Mesenchymal stem cell (in vitro differentiated cells and primary cell): ENCODE results near the gene STX1A.
"Not testable (repeated sequence)": the region's sequence is repeated elsewhere in the genome, so short reads cannot be mapped to it uniquely, and the experiment has no call there.

ENCODE experiments used
- DNase-seq: peaks from one replicate; pipeline ENCODE4 v3.0.0-alpha.2; 2013
- H2AFZ ChIP-seq: one replicate; pipeline ENCODE4 v1.6.1; 2013; ENCODE audit warnings: low read depth, mild to moderate bottlenecking, control low read depth, inconsistent platforms, low read length, moderate library complexity
- H2AK5ac ChIP-seq: 2 replicates; pipeline ENCODE4 v1.6.1; 2013; ENCODE audit warnings: low read length, moderate library complexity, mild to moderate bottlenecking, inconsistent platforms; ENCODE audit not compliant: severe bottlenecking
- H2BK120ac ChIP-seq: one replicate; pipeline ENCODE4 v1.6.1; 2013; ENCODE audit warnings: low read depth, mild to moderate bottlenecking, inconsistent platforms, low read length, moderate library complexity
- H2BK12ac ChIP-seq, 2 experiments: one replicate each; pipeline ENCODE4 v1.6.1; 2013; ENCODE audit warnings: inconsistent platforms in 2 of 2, low read length in 2 of 2, mild to moderate bottlenecking in 2 of 2, moderate library complexity in 2 of 2, control low read depth in 1 of 2
- H2BK15ac ChIP-seq: one replicate; pipeline ENCODE4 v1.6.1; 2013; ENCODE audit warnings: mild to moderate bottlenecking, low read depth, inconsistent platforms; ENCODE audit not compliant: poor library complexity, severe bottlenecking
- H2BK5ac ChIP-seq: 2 replicates; pipeline ENCODE4 v1.6.1; 2013; ENCODE audit warnings: low read depth, mild to moderate bottlenecking, low read length, control low read depth, inconsistent platforms; ENCODE audit not compliant: poor library complexity, severe bottlenecking
- H3K14ac ChIP-seq, 2 experiments: one replicate each; pipeline ENCODE4 v1.6.1; 2013; ENCODE audit warnings: inconsistent platforms in 2 of 2, low read length in 2 of 2, control low read depth in 1 of 2, mild to moderate bottlenecking in 1 of 2, moderate library complexity in 1 of 2
- H3K18ac ChIP-seq, 2 experiments: one replicate each; pipeline ENCODE4 v1.6.1; 2013; ENCODE audit warnings: inconsistent platforms in 2 of 2, low read length in 2 of 2, control low read depth in 1 of 2, low read depth in 1 of 2, mild to moderate bottlenecking in 1 of 2
- H3K23ac ChIP-seq, 2 experiments: one replicate each; pipeline ENCODE4 v1.6.1; 2013; ENCODE audit warnings: inconsistent platforms in 2 of 2, low read length in 2 of 2, mild to moderate bottlenecking in 2 of 2, moderate library complexity in 2 of 2, control low read depth in 1 of 2
- H3K27ac ChIP-seq: 2 replicates; pipeline ENCODE4 v1.5.1; 2013; ENCODE audit warnings: mild to moderate bottlenecking, moderate library complexity, low read length, control low read depth, inconsistent platforms; ENCODE audit not compliant: poor library complexity, severe bottlenecking
- H3K27me3 ChIP-seq, 2 experiments: 2 replicates each; pipeline versions ENCODE4 v1.6.1 to v1.7.0; 2013; ENCODE audit warnings: low read length in 2 of 2, mild to moderate bottlenecking in 2 of 2, moderate library complexity in 2 of 2, control low read depth in 1 of 2, inconsistent platforms in 1 of 2; ENCODE audit not compliant: control insufficient read depth in 1 of 2, insufficient read depth in 1 of 2
- H3K36me3 ChIP-seq, 2 experiments: 2 replicates each; pipeline versions ENCODE4 v1.6.1 to v1.7.0; 2013; ENCODE audit warnings: low read length in 2 of 2, control low read depth in 1 of 2, inconsistent platforms in 1 of 2, low read depth in 1 of 2, mild to moderate bottlenecking in 1 of 2; ENCODE audit not compliant: insufficient read depth in 2 of 2, control insufficient read depth in 1 of 2
- H3K4ac ChIP-seq, 2 experiments: one replicate each; pipeline ENCODE4 v1.6.1; 2013; ENCODE audit warnings: inconsistent platforms in 2 of 2, low read length in 2 of 2, mild to moderate bottlenecking in 2 of 2, moderate library complexity in 2 of 2, control low read depth in 1 of 2, low read depth in 1 of 2
- H3K4me1 ChIP-seq: 2 replicates; pipeline ENCODE4 v1.6.1; 2013; ENCODE audit warnings: low read depth, low read length, control low read depth; ENCODE audit not compliant: control insufficient read depth, insufficient read depth
- H3K4me2 ChIP-seq: 2 replicates; pipeline ENCODE4 v1.6.1; 2013; ENCODE audit warnings: low read length, mild to moderate bottlenecking, inconsistent platforms; ENCODE audit not compliant: poor library complexity, severe bottlenecking
- H3K4me3 ChIP-seq, 2 experiments: 2 replicates each; pipeline versions ENCODE4 v1.5.1 to v1.7.0; 2013; ENCODE audit warnings: low read length in 2 of 2, mild to moderate bottlenecking in 2 of 2, control low read depth in 1 of 2, low read depth in 1 of 2; ENCODE audit not compliant: insufficient read depth in 1 of 2
- H3K79me1 ChIP-seq: replicated peaks from 2 replicates; pipeline ENCODE4 v1.6.1; 2013; ENCODE audit warnings: mild to moderate bottlenecking, control low read depth, low read length, inconsistent platforms; ENCODE audit not compliant: poor library complexity, severe bottlenecking
- H3K9ac ChIP-seq: 2 replicates; pipeline ENCODE4 v1.7.0; 2013; ENCODE audit warnings: mild to moderate bottlenecking, low read length, moderate library complexity
- H3K9me3 ChIP-seq: 2 replicates; pipeline ENCODE4 v1.7.0; 2013; ENCODE audit warnings: mild to moderate bottlenecking, low read length; ENCODE audit not compliant: control insufficient read depth
- H4K8ac ChIP-seq: one replicate; pipeline ENCODE4 v1.6.1; 2013; ENCODE audit warnings: inconsistent platforms, mild to moderate bottlenecking, low read length, moderate library complexity
- H4K91ac ChIP-seq: one replicate; pipeline ENCODE4 v1.6.1; 2013; ENCODE audit warnings: mild to moderate bottlenecking, low read length, inconsistent platforms
- WGBS: methylation state at CpG from one replicate; pipeline ENCODE4 v1.1.7; 2013; ENCODE audit warnings: mixed read lengths; 5-methylcytosine and 5-hydroxymethylcytosine counted together

The STX1A gene

DNA sequence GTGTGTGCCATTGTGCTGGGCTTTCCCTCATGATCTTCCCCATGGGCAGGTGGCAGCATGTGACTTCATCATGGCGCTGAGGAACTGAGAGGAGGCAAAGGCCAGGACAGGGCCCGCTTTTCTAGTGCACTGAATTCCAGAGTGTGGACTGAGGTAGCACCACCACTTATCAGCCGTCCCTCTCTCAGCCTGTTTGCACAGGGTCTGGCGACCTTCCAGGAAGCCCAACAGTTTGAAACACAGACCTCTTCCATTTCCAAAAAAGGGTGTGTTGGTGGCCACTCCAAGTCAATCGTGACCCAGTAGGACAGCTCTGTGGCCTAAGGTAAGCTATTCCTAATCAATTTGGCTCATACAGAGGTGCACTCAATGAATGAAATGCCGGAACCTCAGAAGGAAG lies 40.6 kb downstream of the STX1A start:
- H3K18ac ChIP-seq = no peak overlapping the region
- peaks cover 19 to 26% of the 10 kb centered on the region in 2 experiments for H3K36me3 ChIP-seq
- no peak overlapping the region for H3K14ac ChIP-seq
- H2BK15ac ChIP-seq = no peak overlapping the region
- no peak overlapping the region for H3K23ac ChIP-seq
- peaks cover 19% of the 10 kb centered on the region for H3K4me1 ChIP-seq
- H3K4ac ChIP-seq = no peak overlapping the region
- H3K4me2 ChIP-seq = no peak overlapping the region
- no peak overlapping the region for H3K9ac ChIP-seq
- WGBS = 97% methylated on average over 6 of the region's 6 CpGs
- DNase-seq = no peak
- no peak overlapping the region for H2AK5ac ChIP-seq
- no peak overlapping the region for H3K27ac ChIP-seq
- no peak overlapping the region for H2BK120ac ChIP-seq
- no peaks in the 10 kb centered on the region for H3K9me3 ChIP-seq
- H3K79me1 ChIP-seq = peaks cover 34% of the 10 kb centered on the region
- H4K8ac ChIP-seq = no peak overlapping the region
- no peak overlapping the region for H2BK12ac ChIP-seq
- no peak overlapping the region for H4K91ac ChIP-seq
- H3K27me3 ChIP-seq = no peaks in the 10 kb centered on the region
- H3K4me3 ChIP-seq = no peak overlapping the region
- H2AFZ ChIP-seq = no peak overlapping the region
- no peak overlapping the region for H2BK5ac ChIP-seq

DNA sequence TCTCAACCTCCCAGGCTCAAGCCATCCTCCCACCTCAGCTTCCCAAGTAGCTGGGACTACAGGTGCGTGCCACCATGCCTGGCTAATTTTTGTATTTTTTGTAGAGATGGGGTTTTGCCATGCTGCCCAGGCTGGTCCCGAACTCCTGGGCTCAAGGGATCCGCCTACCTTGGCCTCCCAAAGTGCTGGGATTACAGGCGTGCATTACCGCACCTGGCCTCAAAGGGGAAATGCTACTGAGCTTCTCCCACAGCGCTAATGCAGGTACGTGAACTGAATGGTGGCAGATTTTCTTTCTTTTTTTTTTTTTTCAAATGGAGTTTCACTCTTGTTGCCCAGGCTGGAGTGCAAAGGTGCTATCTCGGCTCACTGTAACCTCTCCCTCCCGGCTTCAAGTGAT lies 43.4 kb downstream of the STX1A start:
- not testable (repeated sequence) for H3K27me3 ChIP-seq
- WGBS = 79% methylated on average over 9 of the region's 9 CpGs

DNA sequence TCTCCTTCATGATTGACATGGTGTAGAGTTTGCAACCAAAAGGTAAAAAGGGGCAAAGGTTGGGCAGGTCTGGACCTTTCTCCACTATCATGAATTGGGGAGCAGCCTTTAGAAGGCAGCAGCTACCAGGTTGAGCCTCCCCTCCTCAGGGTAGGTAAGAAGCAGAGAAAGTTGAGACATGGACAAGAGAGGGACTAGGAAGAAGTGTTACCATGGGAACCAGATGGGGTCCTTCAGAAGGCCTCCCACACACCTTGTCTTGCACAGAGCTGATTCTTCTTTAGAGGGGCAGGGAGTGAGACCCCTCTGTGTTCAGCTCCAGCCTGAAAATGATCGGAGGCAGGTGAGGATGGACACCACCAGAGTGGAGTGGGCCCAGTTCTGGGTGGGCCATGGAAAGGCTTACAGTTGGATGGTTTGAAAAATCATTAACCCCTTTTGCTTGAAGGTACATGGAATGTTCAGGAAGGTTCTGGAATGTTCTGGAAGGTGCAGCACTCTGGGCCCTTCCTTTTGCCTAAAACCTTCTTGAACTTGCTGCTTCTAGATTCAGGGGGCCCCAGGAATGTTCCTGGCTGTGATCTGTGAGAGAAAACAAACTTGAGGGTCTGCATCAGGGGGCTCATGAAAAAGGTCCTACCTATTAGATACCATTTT lies 44.9 kb downstream of the STX1A start:
- no peak overlapping the region for H3K18ac ChIP-seq
- no peak overlapping the region for H3K27ac ChIP-seq
- no peak overlapping the region for H2AFZ ChIP-seq
- H3K14ac ChIP-seq = no peak overlapping the region
- H3K23ac ChIP-seq = no peak overlapping the region
- no peak overlapping the region for H4K8ac ChIP-seq
- 97% methylated on average over 1 of the region's 1 CpG for WGBS
- peaks cover 12 to 36% of the 10 kb centered on the region in 2 experiments for H3K36me3 ChIP-seq
- no peak overlapping the region for H2BK12ac ChIP-seq
- no peak overlapping the region for H2AK5ac ChIP-seq
- H3K4me1 ChIP-seq = peaks cover 7% of the 10 kb centered on the region
- no peak overlapping the region for H2BK120ac ChIP-seq
- DNase-seq = no peak
- H3K4ac ChIP-seq = no peak overlapping the region
- no peaks in the 10 kb centered on the region for H3K9me3 ChIP-seq
- H3K79me1 ChIP-seq = peaks cover 19% of the 10 kb centered on the region
- H3K27me3 ChIP-seq = no peaks in the 10 kb centered on the region
- H3K4me2 ChIP-seq = no peak overlapping the region
- H3K9ac ChIP-seq = no peak overlapping the region
- H2BK15ac ChIP-seq = no peak overlapping the region
- no peak overlapping the region for H2BK5ac ChIP-seq
- no peak overlapping the region for H3K4me3 ChIP-seq
- no peak overlapping the region for H4K91ac ChIP-seq

More for the DNA sequence above, 43.4 kb downstream of the STX1A start:
- peaks cover 21% of the 10 kb centered on the region for H3K79me1 ChIP-seq
- not testable (repeated sequence) for H3K4me2 ChIP-seq, H3K4me1 ChIP-seq, H3K9me3 ChIP-seq, H3K9ac ChIP-seq, DNase-seq, H2BK5ac ChIP-seq, H3K27ac ChIP-seq, H2BK15ac ChIP-seq, H2AK5ac ChIP-seq, H3K23ac ChIP-seq, H2AFZ ChIP-seq, H4K8ac ChIP-seq, H2BK12ac ChIP-seq, H3K14ac ChIP-seq, H4K91ac ChIP-seq, H2BK120ac ChIP-seq, H3K18ac ChIP-seq, H3K4me3 ChIP-seq, H3K4ac ChIP-seq
- peaks cover 22 to 32% of the 10 kb centered on the region in 2 experiments for H3K36me3 ChIP-seq

DNA sequence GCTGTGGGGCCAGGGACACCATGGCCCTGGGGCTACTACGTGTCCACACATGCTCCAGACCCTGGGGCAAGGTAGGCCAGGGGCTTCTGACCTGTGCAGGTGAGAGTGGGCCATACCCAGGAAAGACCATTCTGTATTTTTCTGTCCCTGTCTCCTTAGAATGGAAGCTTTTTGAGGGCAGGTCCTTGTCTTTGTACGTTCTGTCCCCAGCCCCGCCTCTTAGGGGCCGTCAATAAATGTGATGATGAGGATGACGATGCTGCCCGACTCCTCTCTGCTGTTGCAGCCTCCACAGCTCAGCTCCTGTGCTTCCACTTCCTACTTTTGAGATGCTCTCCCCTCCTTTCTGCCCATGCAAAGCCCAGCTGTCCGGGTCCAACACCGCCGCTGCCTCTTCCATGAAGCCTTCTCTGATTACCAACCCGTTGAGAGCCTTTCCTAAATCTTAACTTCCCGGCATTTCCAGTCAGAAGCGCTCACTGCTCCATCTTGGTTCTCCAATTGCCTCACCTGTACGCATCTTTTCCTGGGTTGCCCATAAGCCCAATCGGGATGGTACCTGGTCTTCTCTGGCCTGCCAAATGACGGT lies 47.5 kb downstream of the STX1A start:
- no peak for DNase-seq
- Histone ChIP-seq H3K9ac (no peak overlapping the region), H2BK5ac (no peak overlapping the region), H3K36me3 (peaks cover 0 to 23% of the 10 kb centered on the region in 2 experiments), H3K4me2 (no peak overlapping the region), H3K4ac (no peak overlapping the region), H2BK12ac (no peak overlapping the region), H3K14ac (no peak overlapping the region), H3K18ac (no peak overlapping the region), H3K23ac (no peak overlapping the region), H4K91ac (no peak overlapping the region), H3K4me3 (no peak overlapping the region), H2BK120ac (no peak overlapping the region), H2AK5ac (no peak overlapping the region), H2BK15ac (no peak overlapping the region), H3K9me3 (no peaks in the 10 kb centered on the region), H3K27ac (no peak overlapping the region), H3K79me1 (peaks cover 10% of the 10 kb centered on the region), H3K4me1 (peaks cover 18% of the 10 kb centered on the region), H2AFZ (no peak overlapping the region), H4K8ac (no peak overlapping the region), H3K27me3 (peaks cover 0 to 2% of the 10 kb centered on the region in 2 experiments)
- 94% methylated on average over 15 of the region's 15 CpGs for WGBS
